GM12801 (cell line): ENCODE data around the gene CCDC187.

ENCODE experiments used
- TF ChIP-seq, protein P1 (sequence below): IDR thresholded peaks from one replicate; pipeline ENCODE4 v1.5.1; 2011; ENCODE audit warnings: control low read depth; ENCODE audit not compliant: insufficient read length; ENCODE audit errors: extremely low read depth

Gene CCDC187

GRCh38 chr9:136225366-136225747 is 78.5 kb downstream of the CCDC187 start:
- TF ChIP-seq, protein P1, sequence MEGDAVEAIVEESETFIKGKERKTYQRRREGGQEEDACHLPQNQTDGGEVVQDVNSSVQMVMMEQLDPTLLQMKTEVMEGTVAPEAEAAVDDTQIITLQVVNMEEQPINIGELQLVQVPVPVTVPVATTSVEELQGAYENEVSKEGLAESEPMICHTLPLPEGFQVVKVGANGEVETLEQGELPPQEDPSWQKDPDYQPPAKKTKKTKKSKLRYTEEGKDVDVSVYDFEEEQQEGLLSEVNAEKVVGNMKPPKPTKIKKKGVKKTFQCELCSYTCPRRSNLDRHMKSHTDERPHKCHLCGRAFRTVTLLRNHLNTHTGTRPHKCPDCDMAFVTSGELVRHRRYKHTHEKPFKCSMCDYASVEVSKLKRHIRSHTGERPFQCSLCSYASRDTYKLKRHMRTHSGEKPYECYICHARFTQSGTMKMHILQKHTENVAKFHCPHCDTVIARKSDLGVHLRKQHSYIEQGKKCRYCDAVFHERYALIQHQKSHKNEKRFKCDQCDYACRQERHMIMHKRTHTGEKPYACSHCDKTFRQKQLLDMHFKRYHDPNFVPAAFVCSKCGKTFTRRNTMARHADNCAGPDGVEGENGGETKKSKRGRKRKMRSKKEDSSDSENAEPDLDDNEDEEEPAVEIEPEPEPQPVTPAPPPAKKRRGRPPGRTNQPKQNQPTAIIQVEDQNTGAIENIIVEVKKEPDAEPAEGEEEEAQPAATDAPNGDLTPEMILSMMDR: no peak

DNA sequence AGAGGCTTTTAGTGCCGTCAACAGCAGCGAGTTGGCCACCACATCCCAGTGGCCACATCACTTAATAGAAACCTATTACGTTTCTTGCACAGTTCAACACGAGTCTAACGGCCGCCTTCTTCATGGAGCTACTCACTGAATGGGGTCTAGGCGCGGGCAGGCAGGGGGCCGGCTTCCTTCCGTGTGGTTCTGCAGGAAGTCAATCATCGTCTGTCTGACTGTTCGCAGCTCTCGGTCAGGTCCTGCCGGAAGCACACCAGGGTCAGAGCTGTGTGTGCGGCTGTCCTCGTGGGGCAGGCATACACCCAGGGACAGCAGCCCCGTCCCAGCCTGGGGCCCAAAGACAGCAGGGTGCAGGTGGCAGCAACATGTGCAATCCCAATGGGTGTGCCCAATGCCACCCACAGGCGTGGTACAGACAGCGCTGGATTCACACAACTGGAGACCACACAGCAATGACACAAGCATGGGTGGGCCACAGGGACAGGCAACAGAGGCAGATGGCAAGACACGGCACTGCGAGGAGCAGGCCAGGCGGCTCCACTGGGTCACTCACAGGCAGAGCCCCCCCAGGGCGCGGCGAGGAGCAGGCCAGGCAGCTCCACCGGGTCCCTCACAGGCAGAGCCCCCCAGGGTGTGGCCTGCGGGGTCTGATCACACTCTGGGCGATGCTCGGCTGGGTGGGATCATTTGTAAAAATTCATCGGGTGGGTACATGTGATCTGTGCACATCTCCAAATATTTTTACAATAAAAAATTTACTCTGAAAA is 79.8 kb downstream of the CCDC187 start:
- TF ChIP-seq, protein P1: no peak

DNA sequence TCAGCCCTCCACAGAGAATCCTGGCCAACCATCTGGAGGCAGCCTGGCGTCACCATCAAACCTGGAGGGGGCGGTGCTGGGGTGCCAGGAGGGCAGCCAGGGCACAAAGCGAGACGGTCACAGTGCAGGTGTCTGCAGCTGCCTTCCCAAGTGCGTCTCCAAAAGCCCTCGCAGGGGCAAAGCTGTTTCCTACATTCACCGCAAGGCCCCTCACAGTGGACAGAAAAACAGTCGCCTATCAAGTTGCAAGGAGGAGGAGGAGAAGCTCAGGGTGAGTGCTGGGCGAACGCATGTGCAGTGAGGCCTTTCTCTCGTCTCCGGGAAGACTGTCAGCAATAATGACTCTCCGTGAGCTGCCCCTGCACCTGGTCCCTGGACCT is 81.0 kb downstream of the CCDC187 start:
- TF ChIP-seq, protein P1: no peak

DNA sequence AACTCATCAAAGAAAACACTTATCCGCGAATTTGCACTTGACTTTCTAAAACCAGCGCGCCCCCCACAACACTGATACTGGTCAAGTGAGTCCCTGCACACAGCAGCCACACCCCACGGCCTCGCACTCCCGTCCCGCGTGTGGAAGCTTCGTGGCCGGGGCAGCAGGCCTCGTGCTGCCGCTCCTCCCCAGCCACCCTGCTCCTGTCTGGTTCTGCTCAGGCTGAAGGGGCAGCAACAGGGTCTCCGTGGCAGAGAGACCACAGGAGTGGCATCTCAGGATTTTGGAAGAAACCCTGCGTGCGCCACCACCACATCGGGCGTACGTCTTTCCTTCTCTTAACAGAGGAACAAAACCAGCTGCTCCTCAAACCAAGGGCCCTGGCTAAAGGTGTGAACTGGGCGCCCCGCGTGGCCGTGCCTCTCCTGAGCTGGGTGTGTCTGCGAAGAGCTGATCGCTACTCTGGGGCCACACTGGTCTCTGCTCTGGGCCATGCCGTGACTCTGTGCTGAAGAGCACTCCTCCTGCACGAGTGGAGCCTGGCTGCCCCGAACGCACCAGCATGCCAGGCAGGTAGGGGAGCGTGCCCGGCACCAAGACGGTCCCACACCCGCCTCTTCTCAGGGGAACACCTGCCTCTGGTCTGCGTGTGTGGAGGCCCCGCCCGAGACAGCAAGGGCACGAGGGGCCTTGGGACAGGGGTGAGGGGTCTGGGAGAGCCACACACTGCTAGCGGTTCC is 81.6 kb downstream of the CCDC187 start:
- TF ChIP-seq, protein P1: no peak

DNA sequence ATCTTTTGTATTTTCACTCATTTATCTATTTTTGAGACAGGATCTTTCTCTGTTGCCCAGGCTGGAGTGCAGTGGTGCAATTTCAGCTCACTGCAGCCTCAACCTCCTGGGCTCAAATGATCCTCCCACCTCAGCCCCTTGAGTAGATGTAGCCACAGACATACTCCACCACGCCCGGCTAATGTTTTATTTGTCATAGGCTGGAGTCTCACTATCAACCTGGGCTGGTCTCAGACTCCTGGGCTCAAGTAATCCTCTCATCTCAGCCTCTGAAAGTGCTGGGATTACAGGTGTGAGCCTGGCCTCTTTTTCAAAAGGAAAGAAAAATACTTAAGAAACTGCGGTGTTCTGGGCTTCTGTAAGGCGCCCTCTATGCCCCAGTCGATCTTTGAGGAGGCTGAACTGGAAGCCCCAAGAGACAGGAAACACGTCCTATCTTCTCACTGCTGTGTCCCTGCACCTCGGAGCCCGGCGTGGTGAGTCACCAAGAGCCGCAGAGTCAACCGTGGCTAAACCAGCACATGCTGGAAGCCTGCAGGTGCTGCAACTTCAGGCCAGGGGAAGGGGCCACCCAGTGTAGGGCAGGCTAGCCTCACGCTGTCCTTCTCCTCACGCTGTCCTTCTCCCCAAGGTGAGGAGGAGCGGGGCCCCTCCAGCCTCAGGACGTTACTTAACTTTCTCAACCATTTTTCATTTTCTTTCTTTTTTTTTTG is 83.7 kb downstream of the CCDC187 start:
- TF ChIP-seq, protein P1: no peak

DNA sequence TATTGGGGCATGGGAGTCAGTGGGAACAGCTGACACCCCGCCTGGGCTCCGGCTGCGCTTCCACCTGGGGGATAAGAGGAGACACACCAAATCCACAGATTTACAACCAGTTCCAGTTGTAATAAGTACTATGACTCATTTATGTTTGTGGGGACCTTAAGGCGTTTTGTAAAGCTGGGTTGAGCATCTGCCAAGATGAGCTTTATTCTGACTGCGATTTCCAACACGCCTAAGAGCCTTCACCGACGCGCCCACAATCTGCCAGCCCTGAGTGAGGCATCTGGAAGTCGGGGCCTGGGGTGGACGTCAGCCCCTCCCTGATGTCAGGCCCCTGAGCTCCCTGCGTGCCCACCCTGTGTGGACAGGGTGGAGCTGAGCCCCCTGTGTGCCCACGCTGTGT is 84.6 kb downstream of the CCDC187 start:
- TF ChIP-seq, protein P1: no peak

- TF ChIP-seq, protein P1: no peak
Measured at GRCh38 chr9:136218673-136219072, 85.2 kb downstream of the CCDC187 start.
